H1 (cell line): Measurements from ENCODE around the gene GPATCH2.

ENCODE experiments used
- ASH2L ChIP-seq: fragments of 200-600, 300-600 bp; sonication (generic); IDR thresholded peaks from one replicate; pipeline ENCODE4 v1.7.1; 2017; ENCODE audit warnings: low read length
- CBX5 ChIP-seq: fragments of 300-800, 300-1000 bp; sonication (generic); IDR thresholded peaks from 2 replicates; pipeline ENCODE4 v1.7.1; 2016; ENCODE audit warnings: antibody characterized with exemption, low read length, low read depth
- CHD1 ChIP-seq: IDR thresholded peaks from 2 replicates; pipeline ENCODE4 v1.6.1; 2012; ENCODE audit warnings: low read depth, low read length, improper control_type of control experiment
- CREB1 ChIP-seq: IDR thresholded peaks from 2 replicates; pipeline ENCODE4 v1.6.1; 2012; ENCODE audit warnings: inconsistent platforms
- CTCF ChIP-seq, 3 experiments: IDR thresholded peaks; 1 replicate in 2 of 3; 2 replicates in 1 of 3; pipeline versions ENCODE4 v1.5.1 to v1.6.1; 2011; ENCODE audit warnings: low read length in 3 of 3, mild to moderate bottlenecking in 3 of 3, inconsistent platforms in 2 of 3, low read depth in 1 of 3, moderate library complexity in 1 of 3; ENCODE audit not compliant: insufficient read depth in 1 of 3; ENCODE audit errors: control extremely low read depth in 1 of 3
- HDAC6 ChIP-seq: IDR thresholded peaks from one replicate; pipeline ENCODE4 v1.7.1; 2012; ENCODE audit warnings: low read depth, mild to moderate bottlenecking, inconsistent platforms, low read length, moderate library complexity
- JUN ChIP-seq: IDR thresholded peaks from 2 replicates; pipeline ENCODE4 v1.6.1; 2011; ENCODE audit warnings: low read depth, mild to moderate bottlenecking, improper control_type of control experiment, low read length
- POLR2AphosphoS5 ChIP-seq: IDR thresholded peaks from 2 replicates; pipeline ENCODE4 v1.6.1; 2011; ENCODE audit warnings: low read depth, low read length
- RXRA ChIP-seq: IDR thresholded peaks from 2 replicates; pipeline ENCODE4 v1.6.1; 2011; ENCODE audit warnings: low read depth, mild to moderate bottlenecking, low read length, moderate library complexity; ENCODE audit not compliant: insufficient read depth
- SIN3A ChIP-seq, 2 experiments: IDR thresholded peaks in 1 of 2; conservative IDR thresholded peaks in 1 of 2; 2 replicates each; pipeline ENCODE4 v1.6.1; 2011 to 2012; ENCODE audit warnings: low read length in 2 of 2, improper control_type of control experiment in 1 of 2, low read depth in 1 of 2, mild to moderate bottlenecking in 1 of 2
- TAF7 ChIP-seq: optimal IDR thresholded peaks from 2 replicates; pipeline ENCODE3; 2011; ENCODE audit warnings: low read depth, mild to moderate bottlenecking, inconsistent platforms, low read length, moderate library complexity, borderline replicate concordance
- ZNF274 ChIP-seq: IDR thresholded peaks from 2 replicates; pipeline ENCODE4 v1.7.0; 2012; ENCODE audit warnings: low read length, borderline replicate concordance; ENCODE audit errors: extremely low read depth

- TF ChIP-seq POLR2AphosphoS5 = no peak
- TF ChIP-seq CTCF (IDR thresholded peaks at IDR 0.05; ENCODE audit: control extremely low read depth in 1 of 3, insufficient read depth in 1 of 3, low read depth in 1 of 3, low read length in 3 of 3) = no peak
- no peak for TF ChIP-seq ASH2L
- no peak for TF ChIP-seq CBX5
- no peak for TF ChIP-seq JUN
- no peak for TF ChIP-seq HDAC6
- no peak for TF ChIP-seq SIN3A (conservative IDR thresholded peaks at IDR 0.05 in 1 of 2, IDR thresholded peaks at IDR 0.05 in 1 of 2; ENCODE audit: low read depth in 1 of 2, low read length in 2 of 2)
- TF ChIP-seq RXRA = no peak
- TF ChIP-seq CHD1 = no peak
- TF ChIP-seq CREB1 = no peak
- no peak for TF ChIP-seq ZNF274
- no peak for TF ChIP-seq TAF7
Observed at GRCh38 chr1:217528271-217528670, 102.6 kb downstream of the GPATCH2 start.
